Hematopoietic multipotent progenitor cell treated with erythropoietin and hydrocortisone succinate and interleukin-3 and kit ligand, for 15 days (in vitro differentiated cells): ENCODE results near the gene PDSS1.
"Not testable (repeated sequence)": the region's sequence is repeated elsewhere in the genome, so short reads cannot be mapped to it uniquely, and the experiment has no call there.

ENCODE experiments used
- DNase-seq: peaks from one replicate; pipeline ENCODE4 v3.0.0-alpha.2; 2015; ENCODE audit warnings: low spot score

The PDSS1 gene

GRCh38 chr10:26697163-26697921 lies at the start of gene PDSS1:
PDSS1 (plus strand) TSS chr10:26697701; CDS start chr10:26697712, 11 bp downstream.
- DNase-seq, result peak; percentile 48

- DNase-seq, result not testable (repeated sequence)
Observed at GRCh38 chr10:26648245-26648636, 49.3 kb upstream of the PDSS1 start.

GRCh38 chr10:26650406-26650805 lies 47.1 kb upstream of the PDSS1 start:
- no peak for DNase-seq

GRCh38 chr10:26651476-26651875 lies 46.0 kb upstream of the PDSS1 start:
- DNase-seq, result not testable (repeated sequence)

GRCh38 chr10:26653004-26653403 lies 44.5 kb upstream of the PDSS1 start:
- no peak for DNase-seq

- DNase-seq, result no peak
Observed at GRCh38 chr10:26655746-26656145, 41.8 kb upstream of the PDSS1 start.

GRCh38 chr10:26662864-26663263 lies 34.6 kb upstream of the PDSS1 start:
- no peak for DNase-seq

GRCh38 chr10:26665080-26666048 lies 32.1 kb upstream of the PDSS1 start:
- peak; percentile 33 for DNase-seq

GRCh38 chr10:26675873-26676257 lies 21.6 kb upstream of the PDSS1 start:
- DNase-seq, result no peak

- DNase-seq, result no peak
Observed at GRCh38 chr10:26679588-26679987, 17.9 kb upstream of the PDSS1 start.

- no peak for DNase-seq
Observed at GRCh38 chr10:26681076-26681475, 16.4 kb upstream of the PDSS1 start.

- not testable (repeated sequence) for DNase-seq
Observed at GRCh38 chr10:26681971-26682370, 15.5 kb upstream of the PDSS1 start.

GRCh38 chr10:26682931-26683330 lies 14.6 kb upstream of the PDSS1 start:
- DNase-seq, result no peak

GRCh38 chr10:26684667-26685264 lies 12.7 kb upstream of the PDSS1 start:
- peak; percentile 56 for DNase-seq

GRCh38 chr10:26685441-26685840 lies 12.1 kb upstream of the PDSS1 start:
- DNase-seq, result no peak

GRCh38 chr10:26689399-26689798 lies 8.1 kb upstream of the PDSS1 start:
- no peak for DNase-seq

- DNase-seq, result no peak
Observed at GRCh38 chr10:26690731-26691475, 6.6 kb upstream of the PDSS1 start.

- not testable (repeated sequence) for DNase-seq
Observed at GRCh38 chr10:26694536-26694935, 3.0 kb upstream of the PDSS1 start.

GRCh38 chr10:26696786-26697162 lies 727 bp upstream of the PDSS1 start:
- DNase-seq, result no peak

- no peak for DNase-seq
Observed at GRCh38 chr10:26697922-26698608, 564 bp downstream of the PDSS1 start.

GRCh38 chr10:26698909-26699308 lies 1.4 kb downstream of the PDSS1 start:
- no peak for DNase-seq
